H1 (cell line): ENCODE results near the gene RPL26.

Experiments
- CHD2 ChIP-seq: IDR thresholded peaks from 2 replicates; pipeline ENCODE4 v1.6.1; 2012; ENCODE audit warnings: low read length, improper control_type of control experiment
- CREB1 ChIP-seq: IDR thresholded peaks from 2 replicates; pipeline ENCODE4 v1.6.1; 2012; ENCODE audit warnings: inconsistent platforms
- EP300 ChIP-seq, 2 experiments: IDR thresholded peaks; 1 replicate in 1 of 2; 2 replicates in 1 of 2; pipeline ENCODE4 v1.6.1; 2011 to 2012; ENCODE audit warnings: low read depth in 2 of 2, low read length in 2 of 2, mild to moderate bottlenecking in 2 of 2, borderline replicate concordance in 1 of 2, inconsistent platforms in 1 of 2, moderate library complexity in 1 of 2
- EZH2 ChIP-seq: fragments of 200-600 bp; sonication (generic); IDR thresholded peaks from 2 replicates; pipeline ENCODE4 v1.7.1; 2012; ENCODE audit warnings: low read depth, mild to moderate bottlenecking, moderate library complexity, low read length, inconsistent platforms; ENCODE audit not compliant: severe bottlenecking
- FOSL1 ChIP-seq: IDR thresholded peaks from 2 replicates; pipeline ENCODE4 v1.6.1; 2011; ENCODE audit warnings: mild to moderate bottlenecking, low read depth, low read length, moderate library complexity; ENCODE audit not compliant: insufficient read depth
- GABPA ChIP-seq: IDR thresholded peaks from 2 replicates; pipeline ENCODE4 v1.6.1; 2011; ENCODE audit warnings: mild to moderate bottlenecking, low read length, moderate library complexity, borderline replicate concordance; ENCODE audit not compliant: insufficient read depth
- KDM1A ChIP-seq: fragments of 200-600, 300-600 bp; sonication (generic); IDR thresholded peaks from 2 replicates; pipeline ENCODE4 v1.7.1; 2016; ENCODE audit warnings: mild to moderate bottlenecking, low read length, borderline replicate concordance
- POLR2A ChIP-seq, 2 experiments: IDR thresholded peaks; 1 replicate in 1 of 2; 2 replicates in 1 of 2; pipeline ENCODE4 v1.6.1; 2011; ENCODE audit warnings: low read depth in 2 of 2, low read length in 2 of 2, mild to moderate bottlenecking in 2 of 2; ENCODE audit errors: control extremely low read depth in 1 of 2
- POLR2AphosphoS5 ChIP-seq: IDR thresholded peaks from 2 replicates; pipeline ENCODE4 v1.6.1; 2011; ENCODE audit warnings: low read depth, low read length
- TAF7 ChIP-seq: optimal IDR thresholded peaks from 2 replicates; pipeline ENCODE3; 2011; ENCODE audit warnings: low read depth, mild to moderate bottlenecking, inconsistent platforms, low read length, moderate library complexity, borderline replicate concordance
- TF ChIP-seq, protein P1 (sequence below): IDR thresholded peaks from 2 replicates; pipeline ENCODE4 v1.6.1; 2012; ENCODE audit warnings: inconsistent platforms
- TF ChIP-seq, protein P2 (sequence below), 3 experiments: IDR thresholded peaks; 1 replicate in 2 of 3; 2 replicates in 1 of 3; pipeline versions ENCODE4 v1.5.1 to v1.6.1; 2011; ENCODE audit warnings: low read length in 3 of 3, mild to moderate bottlenecking in 3 of 3, inconsistent platforms in 2 of 3, low read depth in 1 of 3, moderate library complexity in 1 of 3; ENCODE audit not compliant: insufficient read depth in 1 of 3; ENCODE audit errors: control extremely low read depth in 1 of 3
- TF ChIP-seq, protein P3 (sequence below): IDR thresholded peaks from 2 replicates; pipeline ENCODE4 v1.6.1; 2012; ENCODE audit warnings: low read length, inconsistent platforms

DNA sequence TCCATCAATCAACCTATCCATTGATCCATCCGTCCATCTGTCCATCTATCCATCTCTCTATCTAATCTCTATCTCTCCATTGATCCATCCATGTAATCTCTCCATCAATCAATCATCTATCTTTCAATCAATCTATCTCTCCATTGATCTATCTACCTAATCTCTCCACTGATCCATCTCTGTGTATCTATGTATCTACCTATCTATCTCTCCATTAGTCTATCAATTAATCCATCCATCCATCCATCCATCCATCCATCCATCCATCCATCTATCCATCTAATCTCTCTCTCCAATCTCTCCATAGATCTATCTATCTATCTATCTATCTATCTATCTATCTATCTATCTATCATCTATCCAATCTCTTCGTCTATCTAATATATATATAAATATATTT is 18.1 kb upstream of the RPL26 start:
- TF ChIP-seq EP300 (IDR thresholded peaks at IDR 0.05; ENCODE audit: borderline replicate concordance in 1 of 2, low read depth in 2 of 2, low read length in 2 of 2) (no peak), GABPA (no peak), EZH2 (no peak), POLR2A (IDR thresholded peaks at IDR 0.05; ENCODE audit: control extremely low read depth in 1 of 2, low read depth in 2 of 2, low read length in 2 of 2) (no peak), KDM1A (no peak), FOSL1 (no peak), CREB1 (no peak), CHD2 (no peak), TAF7 (no peak), POLR2AphosphoS5 (no peak)
- TF ChIP-seq, protein P1, sequence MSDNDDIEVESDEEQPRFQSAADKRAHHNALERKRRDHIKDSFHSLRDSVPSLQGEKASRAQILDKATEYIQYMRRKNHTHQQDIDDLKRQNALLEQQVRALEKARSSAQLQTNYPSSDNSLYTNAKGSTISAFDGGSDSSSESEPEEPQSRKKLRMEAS = no peak
- TF ChIP-seq, protein P2, sequence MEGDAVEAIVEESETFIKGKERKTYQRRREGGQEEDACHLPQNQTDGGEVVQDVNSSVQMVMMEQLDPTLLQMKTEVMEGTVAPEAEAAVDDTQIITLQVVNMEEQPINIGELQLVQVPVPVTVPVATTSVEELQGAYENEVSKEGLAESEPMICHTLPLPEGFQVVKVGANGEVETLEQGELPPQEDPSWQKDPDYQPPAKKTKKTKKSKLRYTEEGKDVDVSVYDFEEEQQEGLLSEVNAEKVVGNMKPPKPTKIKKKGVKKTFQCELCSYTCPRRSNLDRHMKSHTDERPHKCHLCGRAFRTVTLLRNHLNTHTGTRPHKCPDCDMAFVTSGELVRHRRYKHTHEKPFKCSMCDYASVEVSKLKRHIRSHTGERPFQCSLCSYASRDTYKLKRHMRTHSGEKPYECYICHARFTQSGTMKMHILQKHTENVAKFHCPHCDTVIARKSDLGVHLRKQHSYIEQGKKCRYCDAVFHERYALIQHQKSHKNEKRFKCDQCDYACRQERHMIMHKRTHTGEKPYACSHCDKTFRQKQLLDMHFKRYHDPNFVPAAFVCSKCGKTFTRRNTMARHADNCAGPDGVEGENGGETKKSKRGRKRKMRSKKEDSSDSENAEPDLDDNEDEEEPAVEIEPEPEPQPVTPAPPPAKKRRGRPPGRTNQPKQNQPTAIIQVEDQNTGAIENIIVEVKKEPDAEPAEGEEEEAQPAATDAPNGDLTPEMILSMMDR (IDR thresholded peaks at IDR 0.05; ENCODE audit: control extremely low read depth in 1 of 3, insufficient read depth in 1 of 3, low read depth in 1 of 3, low read length in 3 of 3) = no peak
- TF ChIP-seq, protein P3, sequence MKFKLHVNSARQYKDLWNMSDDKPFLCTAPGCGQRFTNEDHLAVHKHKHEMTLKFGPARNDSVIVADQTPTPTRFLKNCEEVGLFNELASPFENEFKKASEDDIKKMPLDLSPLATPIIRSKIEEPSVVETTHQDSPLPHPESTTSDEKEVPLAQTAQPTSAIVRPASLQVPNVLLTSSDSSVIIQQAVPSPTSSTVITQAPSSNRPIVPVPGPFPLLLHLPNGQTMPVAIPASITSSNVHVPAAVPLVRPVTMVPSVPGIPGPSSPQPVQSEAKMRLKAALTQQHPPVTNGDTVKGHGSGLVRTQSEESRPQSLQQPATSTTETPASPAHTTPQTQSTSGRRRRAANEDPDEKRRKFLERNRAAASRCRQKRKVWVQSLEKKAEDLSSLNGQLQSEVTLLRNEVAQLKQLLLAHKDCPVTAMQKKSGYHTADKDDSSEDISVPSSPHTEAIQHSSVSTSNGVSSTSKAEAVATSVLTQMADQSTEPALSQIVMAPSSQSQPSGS = no peak
